ENCODE measurements around the gene HCFC1R1.
"Not testable (repeated sequence)": the region's sequence is repeated elsewhere in the genome, so short reads cannot be mapped to it uniquely, and the experiment has no call there.

HCFC1R1 gene, protein sequence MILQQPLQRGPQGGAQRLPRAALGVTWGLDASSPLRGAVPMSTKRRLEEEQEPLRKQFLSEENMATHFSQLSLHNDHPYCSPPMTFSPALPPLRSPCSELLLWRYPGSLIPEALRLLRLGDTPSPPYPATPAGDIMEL

DNA sequence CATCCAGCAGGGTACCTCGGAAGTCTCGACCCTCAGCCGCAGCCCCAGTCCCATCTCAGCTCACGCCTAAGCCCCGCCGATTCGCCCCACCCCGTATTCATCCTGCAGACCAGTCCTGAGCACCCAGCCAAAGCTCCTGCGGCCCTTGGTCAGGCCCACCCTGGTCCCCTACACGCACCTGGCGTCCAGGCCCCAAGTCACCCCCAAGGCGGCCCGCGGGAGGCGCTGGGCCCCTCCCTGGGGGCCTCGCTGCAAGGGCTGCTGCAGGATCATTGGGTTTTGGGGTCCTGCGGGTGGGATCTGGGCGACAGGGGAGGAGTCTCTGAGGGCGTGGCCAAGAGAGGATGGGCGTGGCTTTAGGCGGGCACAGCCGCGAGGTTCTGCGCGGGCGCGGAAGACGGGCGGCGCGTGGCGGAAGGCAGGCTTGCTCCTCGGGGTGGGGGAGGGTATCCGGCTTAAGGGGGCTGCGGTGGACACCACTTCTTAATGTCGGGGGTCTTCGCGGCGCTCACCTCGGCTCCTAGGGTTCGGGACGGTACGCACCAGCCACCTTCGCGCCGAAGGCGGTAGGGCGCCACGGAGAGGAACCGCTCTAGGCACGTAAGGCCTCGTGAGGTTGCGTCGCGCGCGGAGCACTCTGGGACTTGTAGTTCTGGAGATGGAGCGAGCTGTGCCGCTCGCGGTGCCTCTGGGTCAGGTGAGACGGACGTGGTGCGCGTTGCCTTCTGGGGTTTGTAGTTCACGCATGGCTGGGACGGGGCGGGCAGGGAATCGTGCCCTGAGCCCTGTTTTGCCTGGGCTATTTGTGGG is at the start of gene HCFC1R1, which contains the start of gene THOC6:
TSS of gene HCFC1R1 (minus strand) at position 274 of the 810 bp plus-strand sequence. CDS start at position 273, 1 bp downstream.
TSS of gene THOC6 (plus strand) at position 367 of the 810 bp plus-strand sequence. CDS start at position 659, 292 bp downstream.
- peak; percentile 97 for DNase-seq (ENCODE audit: low spot score)

DNA sequence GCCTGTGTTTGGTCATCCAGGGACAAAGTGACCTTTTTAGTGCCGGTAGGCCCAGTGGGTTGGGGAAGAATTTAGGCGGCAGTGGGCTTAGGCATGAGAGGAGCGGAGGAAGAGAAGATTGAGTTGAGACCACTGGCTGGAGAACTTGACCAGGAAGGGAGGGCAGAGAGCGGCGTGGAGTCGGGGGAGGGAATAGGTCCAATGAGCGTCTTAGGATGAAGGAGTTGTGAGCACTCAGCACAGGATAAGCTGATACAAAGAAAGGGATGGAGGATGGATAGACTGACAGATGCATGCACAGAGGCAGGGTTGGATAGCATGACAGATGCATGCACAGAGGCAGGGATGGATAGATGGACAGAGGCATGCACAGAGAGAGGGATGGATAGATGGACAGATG is 49.7 kb upstream of the HCFC1R1 start:
- no peak for DNase-seq (ENCODE audit: low spot score)

DNA sequence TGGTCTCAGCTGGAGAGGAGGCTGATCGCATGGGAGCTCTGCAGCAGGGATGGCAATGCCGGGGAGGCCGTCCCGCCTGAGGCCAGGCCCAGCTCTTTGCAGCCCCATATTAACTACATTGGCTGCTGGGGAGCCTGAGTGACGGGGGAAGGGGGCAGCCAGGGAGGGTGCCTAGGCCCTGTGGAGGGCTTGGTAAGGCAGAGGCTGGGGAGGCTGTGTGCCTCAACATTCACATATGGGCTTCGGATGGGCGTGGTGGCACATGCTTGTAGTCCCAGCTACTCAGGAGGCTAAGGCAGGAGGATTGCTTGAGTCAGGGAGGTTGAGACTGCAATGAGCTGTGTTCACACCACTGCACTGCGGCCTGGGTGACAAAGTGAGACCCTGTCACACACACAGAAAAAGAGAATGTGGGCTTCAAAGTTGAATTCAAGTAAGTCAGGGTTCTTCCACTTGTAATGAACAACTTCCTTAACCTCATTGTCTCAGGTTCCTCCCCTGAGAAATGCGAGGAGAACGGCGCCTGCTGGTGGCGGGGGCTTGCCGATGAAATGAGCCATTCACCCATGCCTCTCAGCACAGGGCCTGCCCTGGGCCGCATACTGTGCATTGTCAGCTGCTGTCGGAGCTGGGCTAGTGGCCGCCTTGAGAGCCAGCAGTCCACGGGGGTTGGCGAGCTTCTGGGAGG is 49.0 kb upstream of the HCFC1R1 start:
- DNase-seq (ENCODE audit: low spot score) = not testable (repeated sequence)

DNA sequence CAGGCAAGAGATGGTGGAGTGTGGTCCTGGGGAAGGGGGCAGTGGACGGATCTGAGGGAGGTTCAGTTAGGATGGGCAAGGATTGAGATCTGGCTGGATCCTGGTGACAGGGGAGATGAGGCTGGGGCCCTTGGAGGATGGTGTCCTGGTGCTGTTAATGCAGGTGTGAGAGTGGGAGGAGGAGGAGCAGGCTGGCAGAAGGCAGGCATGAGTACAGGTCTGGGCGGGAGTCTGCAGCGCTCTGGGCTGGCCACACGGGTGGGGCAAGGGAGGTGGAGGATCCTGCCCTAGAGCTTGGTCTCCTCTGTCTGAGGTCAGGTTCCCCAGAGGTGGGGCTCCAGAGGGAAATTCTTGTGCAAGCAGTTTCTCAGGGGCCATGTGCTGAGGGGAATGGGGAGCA is 48.4 kb upstream of the HCFC1R1 start:
- not testable (repeated sequence) for DNase-seq (ENCODE audit: low spot score)

DNA sequence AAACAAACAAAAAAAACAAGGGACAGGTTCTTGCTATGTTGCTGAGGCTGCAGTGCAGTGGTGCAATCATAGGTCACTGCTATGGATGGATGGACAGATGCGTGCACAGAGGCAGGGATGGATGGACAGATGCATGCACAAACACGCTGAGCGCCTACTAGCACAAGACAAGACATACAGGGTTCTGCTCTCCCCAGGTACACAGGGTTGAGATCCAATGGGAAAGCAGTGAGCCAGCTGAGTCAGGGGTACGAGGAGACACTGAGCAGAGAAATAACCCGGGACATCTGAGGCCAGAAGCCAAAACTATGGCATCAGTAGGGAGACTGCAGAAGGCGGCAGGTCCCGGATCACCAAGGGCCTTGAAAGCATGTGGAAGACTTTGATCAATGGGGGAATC is 47.9 kb upstream of the HCFC1R1 start:
- no peak for DNase-seq (ENCODE audit: low spot score)

DNA sequence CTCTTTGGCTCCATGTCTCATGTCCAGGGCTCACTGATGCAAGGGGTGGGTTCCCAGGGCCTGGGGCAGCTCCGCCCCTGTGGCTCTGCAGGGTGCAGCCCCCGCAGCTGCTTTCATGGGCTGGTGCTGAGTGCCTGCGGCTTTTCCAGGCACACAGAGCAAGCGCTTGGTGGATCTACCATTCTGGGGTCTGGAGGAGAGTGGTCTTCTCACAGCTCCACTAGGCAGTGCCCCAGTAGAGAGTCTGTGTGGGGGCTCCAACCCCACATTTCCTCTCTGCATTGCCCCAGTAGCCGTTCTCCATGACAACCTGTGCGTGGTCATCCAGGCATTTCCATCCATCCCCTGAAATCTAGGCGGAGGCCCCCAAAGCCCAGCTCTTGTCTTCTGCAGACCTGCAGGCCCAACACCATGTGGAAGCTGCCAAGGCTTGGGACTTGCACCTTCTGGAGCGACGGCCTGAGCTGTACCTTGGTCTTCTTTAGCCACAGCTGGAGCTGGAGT is 46.9 kb upstream of the HCFC1R1 start:
- DNase-seq (ENCODE audit: low spot score) = no peak

DNA sequence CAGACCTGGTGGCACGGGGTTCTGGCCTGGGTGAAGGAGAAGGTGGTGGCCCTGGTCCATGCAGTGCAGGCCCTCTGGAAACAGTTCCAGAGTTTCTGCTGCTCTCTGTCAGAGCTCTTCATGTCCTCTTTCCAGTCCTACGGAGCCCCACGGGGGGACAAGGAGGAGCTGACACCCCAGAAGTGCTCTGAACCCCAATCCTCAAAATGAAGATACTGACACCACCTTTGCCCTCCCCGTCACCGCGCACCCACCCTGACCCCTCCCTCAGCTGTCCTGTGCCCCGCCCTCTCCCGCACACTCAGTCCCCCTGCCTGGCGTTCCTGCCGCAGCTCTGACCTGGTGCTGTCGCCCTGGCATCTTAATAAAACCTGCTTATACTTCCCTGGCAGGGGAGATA is 45.4 kb upstream of the HCFC1R1 start:
- not testable (repeated sequence) for DNase-seq (ENCODE audit: low spot score)

DNA sequence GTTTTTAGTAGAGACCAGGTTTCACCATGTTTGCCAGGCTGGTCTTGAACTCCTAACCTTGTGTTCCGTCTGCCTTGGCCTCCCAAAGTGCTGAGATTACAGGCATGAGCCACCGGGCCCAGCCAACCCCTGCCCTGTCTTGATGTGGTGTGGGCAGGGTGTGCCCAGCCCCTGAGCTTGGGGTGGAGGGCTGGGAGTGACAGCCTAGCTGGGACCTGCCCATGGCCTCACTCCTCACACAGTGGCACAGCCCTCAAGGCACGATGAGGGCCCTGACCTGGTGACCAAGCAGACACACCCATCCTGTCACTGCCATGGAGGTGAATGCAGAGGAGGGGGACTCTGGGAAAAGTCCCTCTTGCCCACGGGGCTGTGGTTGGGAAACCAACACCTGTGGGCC is 44.7 kb upstream of the HCFC1R1 start:
- no peak for DNase-seq (ENCODE audit: low spot score)

DNA sequence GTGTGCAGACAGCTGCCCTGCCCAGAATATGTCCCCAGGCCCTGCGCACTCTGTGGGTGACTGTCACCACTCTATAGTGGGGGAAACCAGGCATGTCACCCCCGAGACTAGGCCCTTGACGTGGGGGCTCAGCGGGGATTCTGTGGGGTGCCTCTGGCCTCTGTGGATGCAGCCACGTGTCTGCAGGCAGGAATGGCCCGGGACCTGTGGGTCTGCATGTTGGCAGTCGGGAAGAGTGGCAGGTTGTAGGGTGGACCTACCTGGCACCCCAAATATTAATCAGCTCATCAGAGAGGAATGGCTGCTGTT is 42.7 kb upstream of the HCFC1R1 start:
- DNase-seq (ENCODE audit: low spot score) = no peak

DNA sequence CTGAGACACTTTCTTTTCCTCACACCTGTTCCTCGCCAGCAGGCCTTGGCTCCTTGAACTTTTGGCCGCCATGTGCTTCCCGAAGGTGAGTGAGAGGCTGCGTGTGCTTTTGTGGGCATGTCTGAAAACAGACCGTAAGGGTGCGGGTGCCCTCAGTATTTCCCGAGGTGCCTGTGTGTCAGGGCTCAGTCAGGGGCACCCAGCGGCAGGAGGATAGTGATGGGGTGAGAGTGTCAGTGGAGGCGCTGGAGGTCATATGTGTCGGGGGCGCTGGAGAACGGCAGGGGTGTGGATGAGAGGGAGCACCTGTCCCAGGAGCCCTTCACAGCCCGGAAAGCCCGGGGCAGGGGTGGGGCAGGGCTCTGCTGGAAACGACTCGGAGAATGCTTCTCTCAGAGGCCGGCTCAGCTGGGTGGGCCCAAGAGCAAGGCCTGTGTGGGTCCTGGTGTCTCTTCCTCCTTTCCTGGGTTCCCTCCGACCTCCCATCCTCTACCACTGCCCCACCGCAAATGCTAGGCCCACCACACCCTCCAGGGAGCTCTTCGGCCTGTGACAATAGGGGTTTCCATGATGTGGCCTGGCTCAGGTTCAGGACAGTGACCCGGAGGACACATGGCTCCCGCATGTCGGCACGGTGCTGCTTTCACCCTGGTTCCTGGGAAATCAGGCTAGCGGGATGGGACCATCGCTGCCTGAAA is 42.1 kb upstream of the HCFC1R1 start:
- DNase-seq (ENCODE audit: low spot score) = no peak

DNA sequence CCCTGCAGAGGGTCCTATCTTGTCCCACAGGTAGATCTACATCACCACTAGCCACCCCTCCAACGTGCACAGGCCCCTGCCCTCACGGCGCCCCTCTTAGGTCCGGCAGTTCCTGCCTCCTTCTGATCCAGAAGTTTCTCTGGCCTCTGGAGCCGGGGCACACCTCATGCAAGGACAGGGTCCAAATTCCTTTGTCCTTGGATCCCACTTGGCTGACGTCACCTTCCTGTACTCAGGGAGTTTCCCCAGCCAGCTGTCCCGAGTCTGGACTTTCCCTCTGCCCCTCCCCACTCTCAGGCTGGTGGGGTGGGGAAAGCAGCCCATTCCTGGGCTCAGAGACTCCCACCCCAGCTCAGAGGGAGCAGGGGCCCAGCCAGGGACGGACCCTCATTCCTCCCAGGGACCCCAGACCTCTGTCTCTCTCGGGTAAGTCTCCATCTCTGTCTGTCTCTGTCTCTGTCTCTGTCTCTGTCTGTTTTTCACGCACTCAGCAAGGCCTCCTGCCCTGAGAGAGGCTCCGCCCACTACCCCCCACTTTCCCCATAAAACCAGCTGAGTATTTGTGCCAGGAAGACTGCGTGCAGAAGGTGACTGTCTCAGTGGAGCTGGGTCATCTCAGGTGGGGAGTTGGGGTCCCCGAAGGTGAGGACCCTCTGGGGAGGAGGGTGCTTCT is 41.5 kb upstream of the HCFC1R1 start, which contains the start of gene IL32:
TSS of gene IL32 (plus strand) at position 572 of the 673 bp plus-strand sequence. CDS start 172 bp downstream, outside the sequence.
- no peak for DNase-seq (ENCODE audit: low spot score)

DNA sequence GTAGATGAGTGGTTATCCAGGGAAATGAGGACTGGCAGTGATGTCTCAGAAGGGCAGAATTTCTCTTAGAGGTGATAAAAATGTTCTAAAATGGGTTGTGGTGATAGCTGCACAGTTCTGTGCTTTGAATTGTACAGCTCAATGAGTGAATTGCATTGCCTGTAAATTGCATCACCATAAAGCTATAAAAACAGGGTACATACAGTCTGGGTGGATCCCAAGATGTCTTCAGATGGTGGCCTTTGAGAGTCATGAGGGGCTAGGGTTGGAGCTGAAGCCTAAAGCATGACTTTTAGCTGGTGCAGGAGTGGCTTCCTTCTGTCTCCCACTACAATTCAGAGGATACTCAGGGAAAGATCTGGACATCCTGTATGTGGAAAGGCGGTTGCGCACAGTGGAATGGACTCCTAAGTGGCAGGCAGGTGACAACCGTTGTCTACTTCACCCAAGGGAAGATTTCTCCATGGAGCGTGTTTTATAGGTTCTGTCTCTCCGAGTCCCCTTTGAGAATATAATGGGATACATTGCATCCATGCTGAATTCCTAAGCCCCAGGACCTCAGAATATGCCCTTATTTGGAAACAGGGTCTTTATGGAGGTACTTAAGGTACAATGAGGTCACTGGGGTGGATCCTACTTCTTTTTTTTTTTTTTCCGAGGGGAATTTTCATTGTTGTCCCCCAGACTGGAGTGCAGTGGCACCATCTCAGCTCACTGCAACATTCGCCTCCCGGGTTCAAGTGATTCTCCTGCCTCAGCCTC is 40.1 kb upstream of the HCFC1R1 start:
- DNase-seq (ENCODE audit: low spot score) = no peak

DNA sequence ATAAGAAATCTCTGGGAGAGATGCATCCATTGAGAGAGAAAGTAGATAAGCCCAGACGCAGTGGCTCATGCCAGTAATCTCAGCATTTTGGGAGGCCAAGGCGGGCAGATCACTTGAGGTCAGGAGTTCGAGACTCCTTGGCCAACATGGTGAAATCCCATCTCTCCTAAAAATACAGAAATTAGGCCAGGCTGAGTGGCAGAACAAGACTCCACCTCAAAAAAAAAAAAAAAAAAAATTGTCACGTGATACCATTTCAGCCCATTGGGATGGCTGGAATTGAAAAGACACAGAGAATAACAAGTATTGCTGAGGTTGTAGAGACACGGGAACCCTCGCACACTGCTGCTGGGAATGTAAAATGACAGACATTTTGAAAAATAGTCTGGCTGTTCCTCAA is 38.8 kb upstream of the HCFC1R1 start:
- no peak for DNase-seq (ENCODE audit: low spot score)

DNA sequence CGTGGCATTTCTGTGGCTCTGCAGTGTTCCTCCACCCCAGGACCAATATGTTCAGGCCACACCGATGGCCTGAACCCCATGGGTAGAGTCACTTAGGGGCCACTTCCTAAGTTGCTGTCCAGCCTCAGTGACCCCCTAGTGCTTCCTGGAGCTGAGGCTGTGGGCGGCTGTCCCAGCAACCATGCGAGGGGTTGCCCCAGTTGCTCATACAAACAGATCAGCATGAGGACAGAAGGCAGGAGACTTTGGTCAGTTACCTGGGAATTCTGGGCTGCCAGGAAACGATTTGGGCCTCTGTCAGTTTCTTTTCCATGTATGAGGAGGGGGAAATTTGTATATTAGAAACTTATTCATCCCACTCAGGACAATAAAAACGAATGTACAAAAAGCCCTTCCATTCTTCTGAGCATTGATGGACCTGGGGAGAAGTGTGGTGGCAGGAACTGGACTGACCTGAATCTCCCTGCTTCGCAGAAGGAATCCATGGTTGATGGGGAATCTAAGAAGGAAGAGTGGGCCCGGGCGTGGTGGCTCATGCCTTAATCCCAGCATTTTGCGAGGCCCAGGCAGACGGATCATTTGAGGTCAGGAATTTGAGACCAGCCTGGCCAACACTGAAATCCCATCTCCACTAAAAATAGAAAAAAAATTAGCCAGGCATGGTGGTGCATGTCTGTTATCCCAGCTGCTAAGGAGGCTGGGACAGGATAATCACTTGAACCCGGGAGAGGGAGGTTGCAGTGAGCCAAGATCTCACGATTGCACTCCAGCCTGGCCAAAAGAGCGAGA is 36.8 kb upstream of the HCFC1R1 start:
- no peak for DNase-seq (ENCODE audit: low spot score)

DNA sequence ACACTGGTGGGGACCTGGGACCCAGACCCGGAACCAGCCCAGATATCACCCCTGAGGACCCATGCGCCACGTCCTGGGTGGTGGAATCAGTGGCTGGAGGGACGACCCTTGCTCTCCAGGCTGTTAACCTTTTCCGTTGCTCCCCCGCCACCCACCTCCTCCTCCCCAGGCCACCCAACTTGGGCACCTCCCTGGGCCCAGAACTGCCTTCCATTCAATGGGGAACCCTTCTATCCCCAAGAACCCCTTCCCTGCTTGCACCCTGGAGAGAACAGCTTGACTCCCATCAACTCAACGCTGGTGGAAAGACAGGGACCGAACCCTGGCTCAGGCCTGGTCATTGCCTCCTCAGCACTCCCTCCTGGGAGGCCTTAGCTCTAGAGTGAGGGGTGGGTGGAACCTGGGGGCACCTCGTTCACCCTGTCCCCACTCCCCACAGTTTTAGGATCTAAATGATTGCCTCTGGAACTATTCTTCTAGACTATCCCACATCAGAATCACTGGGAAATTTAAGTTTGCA is 36.0 kb upstream of the HCFC1R1 start:
- DNase-seq (ENCODE audit: low spot score) = no peak

DNA sequence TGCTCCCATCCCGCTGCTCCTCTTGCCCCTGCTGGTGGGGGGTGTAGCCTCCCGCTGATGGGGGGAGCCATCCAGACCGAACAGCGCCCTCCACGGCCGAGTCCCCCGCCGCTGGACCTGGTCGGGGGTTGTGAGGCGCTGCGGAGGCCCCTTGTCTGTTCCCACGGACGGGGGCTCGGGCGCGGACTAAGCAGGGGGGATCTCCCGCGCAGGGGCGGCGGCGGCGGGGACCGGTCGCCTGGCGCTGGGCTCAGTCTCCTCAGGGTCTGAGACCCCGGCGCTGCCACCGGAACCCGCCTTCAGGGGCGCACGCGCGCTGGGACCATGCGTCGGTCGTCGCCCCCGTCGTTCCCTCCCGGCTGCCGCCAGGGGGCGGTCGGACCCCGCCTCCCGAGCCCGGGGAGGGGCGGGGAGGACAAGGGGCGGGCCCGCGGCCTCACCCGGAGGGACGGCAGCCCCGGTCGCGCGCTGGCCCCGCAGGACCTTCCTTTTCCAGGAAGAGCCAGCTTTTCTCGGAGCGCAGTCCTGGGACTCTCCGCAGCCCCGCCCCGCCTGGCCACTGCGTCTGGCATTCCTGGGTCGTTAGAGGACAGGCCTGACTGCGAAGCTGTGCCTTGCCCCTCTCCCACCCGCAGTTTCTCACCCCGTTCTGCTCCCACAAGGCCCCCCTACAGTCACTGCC is 35.4 kb upstream of the HCFC1R1 start:
- peak; percentile 93 for DNase-seq (ENCODE audit: low spot score)

DNA sequence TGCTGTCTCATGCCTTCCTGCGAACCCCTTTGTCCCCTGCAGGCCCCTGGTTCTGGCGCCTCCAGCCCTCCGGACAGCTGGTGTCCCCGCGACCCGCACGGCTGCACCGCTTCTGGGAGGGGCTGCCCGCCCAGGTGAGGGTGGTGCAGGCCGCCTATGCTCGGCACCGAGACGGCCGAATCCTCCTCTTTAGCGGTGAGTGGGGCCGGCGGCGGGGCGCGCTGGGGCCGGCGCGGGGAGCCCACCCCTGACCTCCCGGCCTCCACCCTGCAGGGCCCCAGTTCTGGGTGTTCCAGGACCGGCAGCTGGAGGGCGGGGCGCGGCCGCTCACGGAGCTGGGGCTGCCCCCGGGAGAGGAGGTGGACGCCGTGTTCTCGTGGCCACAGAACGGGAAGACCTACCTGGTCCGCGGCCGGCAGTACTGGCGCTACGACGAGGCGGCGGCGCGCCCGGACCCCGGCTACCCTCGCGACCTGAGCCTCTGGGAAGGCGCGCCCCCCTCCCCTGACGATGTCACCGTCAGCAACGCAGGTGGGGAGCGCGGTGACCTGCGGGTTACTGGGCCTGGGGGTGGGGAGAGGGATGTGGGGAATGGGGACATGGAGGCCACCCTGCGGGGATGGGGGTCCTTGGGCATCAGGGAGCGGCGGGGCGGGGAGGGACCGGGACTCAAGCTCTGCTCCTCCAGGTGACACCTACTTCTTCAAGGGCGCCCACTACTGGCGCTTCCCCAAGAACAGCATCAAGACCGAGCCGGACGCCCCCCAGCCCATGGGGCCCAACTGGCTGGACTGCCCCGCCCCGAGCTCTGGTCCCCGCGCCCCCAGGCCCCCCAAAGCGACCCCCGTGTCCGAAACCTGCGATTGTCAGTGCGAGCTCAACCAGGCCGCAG is 34.6 kb upstream of the HCFC1R1 start:
- no peak for DNase-seq (ENCODE audit: low spot score)
